H9 (cell line): ENCODE results near the gene HAUS8. TPM values are rescaled to one million over a fixed set of nuclear protein-coding genes. Genes with fewer than 3 reads are reported as not detected.

Experiments
- DNase-seq: peaks from one replicate; pipeline ENCODE4 v3.0.0-alpha.2; 2017
- H2AFZ ChIP-seq: one replicate; pipeline ENCODE4 v1.6.1; 2013; ENCODE audit warnings: mild to moderate bottlenecking, low read length, control low read depth, moderate library complexity
- H2AK5ac ChIP-seq: 2 replicates; pipeline ENCODE4 v1.6.1; 2013; ENCODE audit warnings: low read length, control low read depth, mixed read lengths; ENCODE audit not compliant: insufficient read length
- H2BK120ac ChIP-seq: one replicate; pipeline ENCODE4 v1.6.1; 2013; ENCODE audit warnings: low read depth, mild to moderate bottlenecking, low read length, control low read depth, inconsistent platforms; ENCODE audit not compliant: poor library complexity, severe bottlenecking
- H2BK12ac ChIP-seq: 2 replicates; pipeline ENCODE4 v1.6.1; 2013; ENCODE audit warnings: low read length, control low read depth, mixed read lengths, low read depth; ENCODE audit not compliant: insufficient read length
- H2BK15ac ChIP-seq: 2 replicates; pipeline ENCODE4 v1.6.1; 2013; ENCODE audit warnings: low read depth, low read length, control low read depth
- H2BK20ac ChIP-seq: one replicate; pipeline ENCODE4 v1.6.1; 2013; ENCODE audit warnings: low read depth, mild to moderate bottlenecking, low read length, control low read depth, inconsistent platforms; ENCODE audit not compliant: poor library complexity, severe bottlenecking
- H2BK5ac ChIP-seq: 2 replicates; pipeline ENCODE4 v1.6.1; 2013; ENCODE audit warnings: low read length, control low read depth, mixed read lengths; ENCODE audit not compliant: insufficient read length
- H3K14ac ChIP-seq: 2 replicates; pipeline ENCODE4 v1.6.1; 2013; ENCODE audit warnings: low read length, control low read depth; ENCODE audit not compliant: insufficient read depth
- H3K18ac ChIP-seq: 2 replicates; pipeline ENCODE4 v1.6.1; 2013; ENCODE audit warnings: low read depth, mild to moderate bottlenecking, mixed read lengths, low read length, control low read depth; ENCODE audit not compliant: insufficient read length
- H3K23ac ChIP-seq: 2 replicates; pipeline ENCODE4 v1.6.1; 2013; ENCODE audit warnings: low read length, control low read depth, mixed read lengths, low read depth; ENCODE audit not compliant: insufficient read length
- H3K23me2 ChIP-seq: 2 replicates; pipeline ENCODE4 v1.6.1; 2013; ENCODE audit warnings: low read depth, mild to moderate bottlenecking, mixed read lengths, low read length, control low read depth; ENCODE audit not compliant: insufficient read length, poor library complexity, severe bottlenecking
- H3K27ac ChIP-seq: 2 replicates; pipeline ENCODE4 v1.5.1; 2013; ENCODE audit warnings: low read length, control low read depth, mixed read lengths, low read depth; ENCODE audit not compliant: insufficient read length
- H3K27me3 ChIP-seq: 2 replicates; pipeline ENCODE4 v1.6.1; 2013; ENCODE audit warnings: low read length, control low read depth, inconsistent platforms; ENCODE audit not compliant: insufficient read depth
- H3K4ac ChIP-seq: 2 replicates; pipeline ENCODE4 v1.6.1; 2013; ENCODE audit warnings: low read depth, mild to moderate bottlenecking, control low read depth, inconsistent platforms, low read length, moderate library complexity
- H3K4me1 ChIP-seq: 2 replicates; pipeline ENCODE4 v1.6.1; 2013; ENCODE audit warnings: low read length, control low read depth, inconsistent platforms; ENCODE audit not compliant: insufficient read depth
- H3K4me2 ChIP-seq: 2 replicates; pipeline ENCODE4 v1.6.1; 2013; ENCODE audit warnings: low read length, control low read depth, mixed read lengths; ENCODE audit not compliant: insufficient read length, insufficient read depth
- H3K56ac ChIP-seq: 2 replicates; pipeline ENCODE4 v1.6.1; 2013; ENCODE audit warnings: low read depth, mild to moderate bottlenecking, mixed read lengths, low read length, control low read depth; ENCODE audit not compliant: insufficient read length
- H3K79me1 ChIP-seq: 2 replicates; pipeline ENCODE4 v1.6.1; 2013; ENCODE audit warnings: low read depth, mild to moderate bottlenecking, moderate library complexity, low read length, control low read depth, inconsistent platforms; ENCODE audit not compliant: insufficient read depth, poor library complexity, severe bottlenecking
- H3K79me2 ChIP-seq: 2 replicates; pipeline ENCODE4 v1.6.1; 2013; ENCODE audit warnings: low read length, control low read depth, inconsistent platforms; ENCODE audit not compliant: insufficient read depth
- H3K9ac ChIP-seq: 2 replicates; pipeline ENCODE4 v1.6.1; 2013; ENCODE audit warnings: low read length, control low read depth, mixed read lengths; ENCODE audit not compliant: insufficient read length; ENCODE audit errors: extremely low read depth
- H3K9me3 ChIP-seq: one replicate; pipeline ENCODE4 v1.6.1; 2013; ENCODE audit warnings: low read depth, low read length, inconsistent platforms; ENCODE audit not compliant: control insufficient read depth
- H3T11ph ChIP-seq: one replicate; pipeline ENCODE4 v1.6.1; 2013; ENCODE audit warnings: mild to moderate bottlenecking, low read length, control low read depth, inconsistent platforms
- H4K20me1 ChIP-seq: one replicate; pipeline ENCODE4 v1.6.1; 2013; ENCODE audit not compliant: control insufficient read depth, insufficient read length, insufficient read depth
- H4K5ac ChIP-seq: 2 replicates; pipeline ENCODE4 v1.6.1; 2013; ENCODE audit warnings: low read depth, mild to moderate bottlenecking, mixed read lengths, low read length, control low read depth; ENCODE audit not compliant: insufficient read length
- H4K8ac ChIP-seq: replicated peaks from 2 replicates; pipeline ENCODE4 v1.6.1; 2013; ENCODE audit warnings: low read length, control low read depth, mixed read lengths, low read depth; ENCODE audit not compliant: insufficient read length
- H4K91ac ChIP-seq: 2 replicates; pipeline ENCODE4 v1.6.1; 2013; ENCODE audit warnings: low read depth, mild to moderate bottlenecking, moderate library complexity, mixed read lengths, low read length, control low read depth; ENCODE audit not compliant: insufficient read length
- H3K27ac Mint-ChIP-seq, 3 experiments: 2 replicates in 2 of 3; 3 replicates in 1 of 3; pipeline ENCODE4 v1.8.0; 2020 to 2021; ENCODE audit warnings: mixed read lengths in 3 of 3, mild to moderate bottlenecking in 1 of 3, moderate library complexity in 1 of 3
- H3K27me3 Mint-ChIP-seq: 2 replicates; pipeline ENCODE4 v1.8.0; 2021; ENCODE audit warnings: low read depth, mild to moderate bottlenecking, moderate library complexity, mixed read lengths
- H3K36me3 Mint-ChIP-seq, 3 experiments: 2 replicates in 2 of 3; 3 replicates in 1 of 3; pipeline ENCODE4 v1.8.0; 2020 to 2021; ENCODE audit warnings: low read depth in 3 of 3, mixed read lengths in 3 of 3; ENCODE audit not compliant: insufficient read depth in 1 of 3
- H3K4me1 Mint-ChIP-seq, 2 experiments: 2 replicates each; pipeline ENCODE4 v1.8.0; 2020; ENCODE audit warnings: mixed read lengths in 2 of 2
- H3K4me3 Mint-ChIP-seq, 2 experiments: 2 replicates in 1 of 2; 3 replicates in 1 of 2; pipeline ENCODE4 v1.8.0; 2020 to 2021; ENCODE audit warnings: mild to moderate bottlenecking in 2 of 2, mixed read lengths in 2 of 2, moderate library complexity in 1 of 2
- H3K9me3 Mint-ChIP-seq, 2 experiments: 2 replicates in 1 of 2; 3 replicates in 1 of 2; pipeline ENCODE4 v1.8.0; 2020; ENCODE audit warnings: mild to moderate bottlenecking in 2 of 2, mixed read lengths in 2 of 2, moderate library complexity in 1 of 2
- WGBS: extraction: QIAGEN DNeasy Blood & Tissue Kit; methylation state at CpG from one replicate; pipeline ENCODE4 v1.1.7; 2013; ENCODE audit warnings: missing lambda C conversion rate, low lambda C conversion rate, mixed read lengths; ENCODE audit not compliant: insufficient read length; ENCODE audit errors: extremely low coverage; 5-methylcytosine and 5-hydroxymethylcytosine counted together
- total RNA-seq: library from RNA; stranded (reverse); gene quantifications from 2 replicates; pipeline ENCODE4 v1.2.1, GENCODE V29; 2021
- TF ChIP-seq, protein P1 (sequence below): fragments of 200-600 bp; sonication (generic); conservative IDR thresholded peaks from 3 replicates; pipeline ENCODE4 v1.8.0; 2021; ENCODE audit warnings: antibody characterized with exemption, mild to moderate bottlenecking

HAUS8 gene
- total RNA-seq, 1 experiment from 2014 or later = 27.8 TPM

DNA sequence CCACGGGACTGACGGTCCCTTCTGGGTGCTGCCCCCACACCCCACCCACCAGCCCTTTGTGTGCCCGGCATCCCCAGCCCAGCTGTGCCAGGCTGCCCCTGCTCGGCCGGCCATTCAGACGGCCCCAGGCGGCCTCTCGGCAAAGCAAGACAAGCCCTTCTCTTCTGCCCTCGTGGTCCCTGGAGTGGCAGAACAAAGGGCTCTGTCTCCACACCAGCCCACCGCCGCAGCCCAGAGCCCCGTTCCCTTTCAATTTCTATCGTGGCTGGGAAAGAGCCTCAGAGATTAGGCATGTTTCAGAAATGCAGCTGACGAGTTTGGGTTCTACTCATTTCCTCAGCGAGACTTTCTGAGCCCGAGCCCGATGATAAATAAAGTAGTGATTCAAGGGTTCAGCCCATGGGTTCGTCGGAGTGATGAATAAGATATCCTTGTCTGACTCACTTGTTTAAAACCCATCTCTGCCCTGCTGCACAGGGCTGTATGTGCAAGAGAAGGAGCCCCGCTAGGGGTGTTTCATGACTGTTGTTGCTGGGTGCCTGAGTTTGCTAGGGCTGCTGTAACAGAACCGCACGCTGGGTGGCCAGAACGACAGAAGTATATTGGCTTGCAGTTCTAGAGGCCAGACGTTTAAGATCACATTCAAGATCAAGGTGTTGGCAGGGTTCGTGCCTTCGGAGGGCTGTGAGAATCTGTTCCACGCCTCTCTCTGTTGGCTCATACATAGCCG lies 4.6 kb upstream of the HAUS8 start:
- peak overlapping the region; percentile 35 to 89 (median 67); a peak in 5 of 7 replicates for H3K27ac Mint-ChIP-seq
- peaks cover 0 to 3% (median under 1%) of the 10 kb centered on the region in 3 experiments; a peak in 3 of 7 replicates for H3K36me3 Mint-ChIP-seq
- H3K18ac ChIP-seq = no peak overlapping the region
- no CpG with 5 or more reads among the region's 28 CpGs for WGBS
- H2BK12ac ChIP-seq = no peak overlapping the region
- H3K23ac ChIP-seq = no peak overlapping the region
- H3K4ac ChIP-seq = no peak overlapping the region
- H4K20me1 ChIP-seq = no peaks in the 10 kb centered on the region
- H3K9ac ChIP-seq = no peak overlapping the region
- H3K56ac ChIP-seq = no peak overlapping the region
- H3K27me3 ChIP-seq = no peaks in the 10 kb centered on the region
- no peak overlapping the region for H2BK5ac ChIP-seq
- H3K14ac ChIP-seq = peak overlapping the region; percentile 52; the same call in 1 of the 2 replicates
- no peak overlapping the region for H4K91ac ChIP-seq
- H2AK5ac ChIP-seq = no peak overlapping the region
- H3T11ph ChIP-seq = no peak overlapping the region
- no peak overlapping the region for H2BK20ac ChIP-seq
- no peak overlapping the region for H4K5ac ChIP-seq
- peaks cover 18% of the 10 kb centered on the region; the same call in 1 of the 2 replicates for H3K79me2 ChIP-seq
- no peak overlapping the region for H4K8ac ChIP-seq
- H2BK15ac ChIP-seq = no peak overlapping the region
- no peaks in the 10 kb centered on the region; the same call in 1 of the 2 replicates for H3K27me3 Mint-ChIP-seq
- no peaks in the 10 kb centered on the region for H3K9me3 Mint-ChIP-seq
- H3K4me2 ChIP-seq = no peak overlapping the region
- H3K79me1 ChIP-seq = peaks cover 5% of the 10 kb centered on the region
- H3K27ac ChIP-seq = no peak overlapping the region
- no peak overlapping the region for H2BK120ac ChIP-seq
- 0 out of 2 replicates have a peak, but pooled peaks cover 5% of the 10 kb centered on the region for H3K4me1 ChIP-seq
- TF ChIP-seq, protein P1, sequence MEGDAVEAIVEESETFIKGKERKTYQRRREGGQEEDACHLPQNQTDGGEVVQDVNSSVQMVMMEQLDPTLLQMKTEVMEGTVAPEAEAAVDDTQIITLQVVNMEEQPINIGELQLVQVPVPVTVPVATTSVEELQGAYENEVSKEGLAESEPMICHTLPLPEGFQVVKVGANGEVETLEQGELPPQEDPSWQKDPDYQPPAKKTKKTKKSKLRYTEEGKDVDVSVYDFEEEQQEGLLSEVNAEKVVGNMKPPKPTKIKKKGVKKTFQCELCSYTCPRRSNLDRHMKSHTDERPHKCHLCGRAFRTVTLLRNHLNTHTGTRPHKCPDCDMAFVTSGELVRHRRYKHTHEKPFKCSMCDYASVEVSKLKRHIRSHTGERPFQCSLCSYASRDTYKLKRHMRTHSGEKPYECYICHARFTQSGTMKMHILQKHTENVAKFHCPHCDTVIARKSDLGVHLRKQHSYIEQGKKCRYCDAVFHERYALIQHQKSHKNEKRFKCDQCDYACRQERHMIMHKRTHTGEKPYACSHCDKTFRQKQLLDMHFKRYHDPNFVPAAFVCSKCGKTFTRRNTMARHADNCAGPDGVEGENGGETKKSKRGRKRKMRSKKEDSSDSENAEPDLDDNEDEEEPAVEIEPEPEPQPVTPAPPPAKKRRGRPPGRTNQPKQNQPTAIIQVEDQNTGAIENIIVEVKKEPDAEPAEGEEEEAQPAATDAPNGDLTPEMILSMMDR = no peak
- DNase-seq = no peak
- peaks cover 31 to 38% of the 10 kb centered on the region in 2 experiments for H3K4me1 Mint-ChIP-seq
- no peaks in the 10 kb centered on the region for H3K9me3 ChIP-seq
- H2AFZ ChIP-seq = no peak overlapping the region
- H3K4me3 Mint-ChIP-seq = no peak overlapping the region
- H3K23me2 ChIP-seq = peaks cover 3% of the 10 kb centered on the region
